LNCaP clone FGC (cell line): ENCODE results near the gene WIF1.

ENCODE experiments used
- DNase-seq: peaks from one replicate; pipeline ENCODE4 v3.0.0-alpha.2; 2011; ENCODE audit warnings: low read depth
- H3K4me3 ChIP-seq: 2 replicates; pipeline ENCODE4 v1.5.1; 2011; ENCODE audit warnings: mild to moderate bottlenecking, low read depth, low read length, control low read depth
- TF ChIP-seq, protein P1 (sequence below): IDR thresholded peaks from 2 replicates; pipeline ENCODE4 v1.5.1; 2012; ENCODE audit warnings: mild to moderate bottlenecking; ENCODE audit not compliant: control insufficient read depth, insufficient read depth; ENCODE audit errors: extremely low read depth

Gene WIF1

DNA sequence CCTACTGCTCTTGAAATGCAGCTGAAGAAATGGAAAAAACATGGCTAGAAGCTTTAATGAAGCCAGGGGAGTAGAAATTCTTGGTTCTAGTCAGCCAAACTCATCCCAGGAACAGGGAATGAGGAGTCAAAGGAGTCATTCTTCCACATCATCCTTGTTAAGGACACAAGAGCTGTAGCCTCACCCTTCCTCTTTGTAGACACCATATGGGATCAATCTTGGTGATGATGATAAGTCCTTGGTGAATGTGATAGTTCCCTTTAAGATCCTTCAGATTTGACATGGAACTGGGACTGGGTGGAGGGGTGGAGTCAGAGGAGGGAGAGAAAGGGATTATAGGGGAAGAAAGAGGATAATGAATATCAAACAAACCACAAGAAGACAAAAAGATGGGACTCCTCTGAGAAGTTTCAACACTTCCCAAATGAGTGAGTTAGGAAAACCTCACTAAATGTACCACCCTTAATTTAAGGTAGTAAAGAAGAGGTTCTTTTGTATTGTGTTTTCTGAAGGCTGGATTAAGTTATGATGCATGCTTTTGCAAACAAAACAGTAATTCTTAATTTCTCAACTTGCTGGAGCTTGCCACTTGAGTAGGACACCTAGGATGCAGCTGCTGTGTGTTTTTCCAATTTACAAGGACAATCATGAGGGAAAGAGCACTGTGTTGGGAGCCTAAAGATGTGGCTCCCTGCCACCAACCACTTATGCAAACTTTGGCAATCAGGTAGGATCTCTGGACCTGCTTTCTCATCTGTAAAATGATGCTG lies 104.0 kb downstream of the WIF1 start:
- TF ChIP-seq, protein P1, sequence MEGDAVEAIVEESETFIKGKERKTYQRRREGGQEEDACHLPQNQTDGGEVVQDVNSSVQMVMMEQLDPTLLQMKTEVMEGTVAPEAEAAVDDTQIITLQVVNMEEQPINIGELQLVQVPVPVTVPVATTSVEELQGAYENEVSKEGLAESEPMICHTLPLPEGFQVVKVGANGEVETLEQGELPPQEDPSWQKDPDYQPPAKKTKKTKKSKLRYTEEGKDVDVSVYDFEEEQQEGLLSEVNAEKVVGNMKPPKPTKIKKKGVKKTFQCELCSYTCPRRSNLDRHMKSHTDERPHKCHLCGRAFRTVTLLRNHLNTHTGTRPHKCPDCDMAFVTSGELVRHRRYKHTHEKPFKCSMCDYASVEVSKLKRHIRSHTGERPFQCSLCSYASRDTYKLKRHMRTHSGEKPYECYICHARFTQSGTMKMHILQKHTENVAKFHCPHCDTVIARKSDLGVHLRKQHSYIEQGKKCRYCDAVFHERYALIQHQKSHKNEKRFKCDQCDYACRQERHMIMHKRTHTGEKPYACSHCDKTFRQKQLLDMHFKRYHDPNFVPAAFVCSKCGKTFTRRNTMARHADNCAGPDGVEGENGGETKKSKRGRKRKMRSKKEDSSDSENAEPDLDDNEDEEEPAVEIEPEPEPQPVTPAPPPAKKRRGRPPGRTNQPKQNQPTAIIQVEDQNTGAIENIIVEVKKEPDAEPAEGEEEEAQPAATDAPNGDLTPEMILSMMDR = no peak
- no peak overlapping the region for H3K4me3 ChIP-seq
- DNase-seq = no peak

DNA sequence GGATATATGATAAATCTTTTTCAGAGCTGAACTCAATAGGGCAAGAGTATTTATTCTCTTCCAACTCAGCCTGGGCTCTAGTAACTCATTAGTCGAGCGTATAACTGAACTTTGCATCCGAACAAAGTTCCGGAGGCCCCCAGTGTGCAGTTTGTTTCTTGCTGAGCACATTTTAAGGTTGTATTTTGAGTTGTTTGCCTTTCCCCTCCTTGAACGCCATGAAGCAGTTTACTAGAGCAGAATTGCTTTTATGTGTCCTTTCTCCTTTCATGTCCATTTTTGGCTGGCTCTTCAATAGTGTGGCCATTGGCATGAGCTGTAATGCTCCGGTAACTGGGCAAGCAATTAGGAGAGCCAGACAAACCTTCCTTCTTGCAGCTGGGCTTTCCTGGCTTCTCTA lies 105.3 kb downstream of the WIF1 start:
- DNase-seq = no peak
- H3K4me3 ChIP-seq = no peak overlapping the region
- TF ChIP-seq, protein P1 = no peak

DNA sequence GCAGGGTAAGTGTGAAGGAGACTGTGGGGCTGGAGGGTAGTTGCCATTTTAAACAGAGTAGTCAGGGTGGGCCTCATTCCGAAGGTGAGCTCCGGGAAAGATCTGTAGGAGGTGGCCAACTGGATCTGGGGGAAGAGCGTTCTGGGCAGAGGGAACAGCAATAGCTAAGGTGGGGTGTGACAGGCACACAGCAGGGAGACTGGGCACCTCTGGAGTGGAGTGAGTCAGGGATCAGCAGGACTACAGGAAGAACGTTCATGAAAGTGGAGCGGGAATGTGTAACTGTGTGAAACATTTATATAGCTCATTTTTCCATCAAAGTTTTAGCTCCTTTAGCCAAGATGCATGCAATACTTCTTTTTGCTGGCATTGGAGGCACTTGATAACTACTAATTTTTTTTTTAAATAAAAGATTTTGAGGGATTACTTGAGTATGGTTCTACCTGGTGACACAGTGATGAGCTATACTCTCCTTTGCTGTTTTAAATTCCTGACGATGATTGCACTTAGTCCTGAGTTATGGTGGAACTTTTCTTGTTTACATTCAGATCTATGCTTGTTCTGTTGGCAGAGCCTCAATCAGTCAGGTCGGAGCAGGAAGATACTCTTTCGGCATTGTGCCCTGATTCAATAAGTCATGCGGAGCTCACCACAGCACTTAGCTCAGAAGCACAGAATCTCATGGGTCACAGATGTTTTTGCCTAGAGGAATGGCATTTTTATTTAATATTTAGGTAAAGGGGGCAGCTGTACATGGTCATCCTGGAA lies 106.4 kb downstream of the WIF1 start:
- no peak overlapping the region for H3K4me3 ChIP-seq
- TF ChIP-seq, protein P1 = no peak
- DNase-seq = peak; percentile 95

DNA sequence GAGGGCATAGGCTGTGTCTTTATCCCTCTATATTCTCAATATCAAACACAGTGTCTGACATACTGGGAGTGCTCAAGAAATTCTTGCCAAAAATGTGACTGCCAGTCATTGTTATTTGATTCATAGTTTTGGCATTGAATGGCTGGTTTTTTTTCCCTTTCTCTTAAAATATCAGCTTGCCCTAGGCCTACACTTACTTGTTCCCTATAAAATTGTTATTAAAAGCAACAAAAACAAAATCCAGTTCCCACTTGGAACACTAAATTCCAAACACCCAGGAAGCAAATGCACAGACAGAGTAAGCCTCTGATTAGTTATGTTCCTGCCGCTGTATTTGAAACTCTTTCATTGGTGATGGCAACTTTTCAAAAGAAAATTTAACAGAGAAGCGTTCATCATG lies 110.7 kb downstream of the WIF1 start:
- TF ChIP-seq, protein P1 = no peak
- no peak overlapping the region for H3K4me3 ChIP-seq
- peak; percentile 79 for DNase-seq

DNA sequence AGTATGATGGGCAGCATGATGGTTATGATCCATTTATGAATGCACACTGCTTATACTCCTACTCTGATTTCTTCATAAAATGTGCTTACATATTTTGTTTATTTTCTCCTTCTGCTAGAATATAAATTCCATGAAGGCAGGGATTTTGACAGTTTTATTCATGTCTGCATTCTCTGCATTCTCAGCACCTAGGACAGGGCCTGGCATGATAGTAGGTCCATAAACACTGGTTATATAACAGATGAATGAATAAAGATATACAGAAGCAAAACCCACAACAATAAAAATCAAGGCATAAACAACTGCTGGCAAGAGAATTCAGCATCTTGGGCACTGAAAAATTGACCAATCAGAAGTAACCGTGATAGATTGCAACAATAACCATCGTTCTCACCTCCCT lies 115.4 kb downstream of the WIF1 start:
- TF ChIP-seq, protein P1 = no peak
- no peak overlapping the region for H3K4me3 ChIP-seq
- no peak for DNase-seq

DNA sequence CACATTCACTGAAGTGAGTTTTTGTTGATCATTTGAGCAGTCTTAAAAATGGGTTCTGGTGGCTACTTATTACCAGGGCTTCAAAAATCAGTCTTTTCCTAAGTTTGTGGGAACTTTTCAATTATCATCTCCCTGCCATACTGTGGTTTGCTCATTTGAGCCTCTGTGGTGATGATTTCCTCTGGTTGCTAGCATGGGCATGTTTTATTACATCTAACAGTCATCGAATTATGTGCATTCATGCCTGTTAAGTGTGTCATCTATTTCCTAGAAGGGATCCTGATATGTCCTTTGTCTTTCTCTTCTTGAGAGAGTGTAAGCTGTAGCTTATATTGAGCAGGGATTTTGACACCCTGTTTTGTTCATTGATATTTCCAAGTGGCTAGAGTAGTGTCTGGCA lies 116.8 kb downstream of the WIF1 start:
- no peak overlapping the region for H3K4me3 ChIP-seq
- TF ChIP-seq, protein P1 = no peak
- no peak for DNase-seq
